GM21526 (cell line): Measurements from ENCODE around the gene SIPA1L3.

Experiments
- ATAC-seq: cut with Tn5 transposase; IDR thresholded peaks from one replicate; pipeline ENCODE4 v1.9.1; 2021; ENCODE audit warnings: moderate library complexity; ENCODE audit not compliant: unreplicated experiment, low FRiP score

The SIPA1L3 gene

GRCh38 chr19:38034492-38034860 lies 127.5 kb downstream of the SIPA1L3 start:
- no peak for ATAC-seq

GRCh38 chr19:38035515-38036495 lies 128.8 kb downstream of the SIPA1L3 start:
- no peak for ATAC-seq

GRCh38 chr19:38036707-38037611 lies 130.0 kb downstream of the SIPA1L3 start:
- no peak for ATAC-seq

- no peak for ATAC-seq
These were observed 133.0 kb downstream of the SIPA1L3 start for GRCh38 chr19:38039966-38040365.

GRCh38 chr19:38042132-38042531 lies 135.1 kb downstream of the SIPA1L3 start:
- ATAC-seq = no peak

- ATAC-seq = no peak
These were observed 136.7 kb downstream of the SIPA1L3 start for GRCh38 chr19:38043649-38044144.

GRCh38 chr19:38044267-38045111 lies 137.5 kb downstream of the SIPA1L3 start:
- ATAC-seq = no peak

- no peak for ATAC-seq
These were observed 138.7 kb downstream of the SIPA1L3 start for GRCh38 chr19:38045554-38046253.

- no peak for ATAC-seq
These were observed 139.4 kb downstream of the SIPA1L3 start for GRCh38 chr19:38046254-38047048.

GRCh38 chr19:38047049-38047438 lies 140.0 kb downstream of the SIPA1L3 start:
- no peak for ATAC-seq

GRCh38 chr19:38047641-38048040 lies 140.6 kb downstream of the SIPA1L3 start:
- ATAC-seq = no peak

- ATAC-seq = peak; percentile 37
These were observed 142.2 kb downstream of the SIPA1L3 start for GRCh38 chr19:38049105-38049649.

GRCh38 chr19:38055010-38055409 lies 148.0 kb downstream of the SIPA1L3 start:
- ATAC-seq = no peak

- no peak for ATAC-seq
These were observed 148.9 kb downstream of the SIPA1L3 start for GRCh38 chr19:38055655-38056521.

- no peak for ATAC-seq
These were observed 149.6 kb downstream of the SIPA1L3 start for GRCh38 chr19:38056646-38057045.

GRCh38 chr19:38057959-38058690 lies 151.1 kb downstream of the SIPA1L3 start:
- no peak for ATAC-seq

GRCh38 chr19:38059897-38060296 lies 152.9 kb downstream of the SIPA1L3 start:
- no peak for ATAC-seq
